ENCODE data around the gene NR0B1.

- TF ChIP-seq CTCF (conservative IDR thresholded peaks at IDR 0.05; ENCODE audit: low read depth, low read length) (no peak), EZH2 (IDR thresholded peaks at IDR 0.05; ENCODE audit: low read length, unreplicated experiment) (no peak), EZH2phosphoT487 (IDR thresholded peaks at IDR 0.05; ENCODE audit: borderline replicate concordance, low read length) (no peak)
These were observed at the start of gene NR0B1 for GRCh38 chrX:30309139-30309571.
